ENCODE measurements around the gene ZNF443. TPM values are rescaled to one million over a fixed set of nuclear protein-coding genes. Genes with fewer than 3 reads are reported as not detected.
"Not testable (repeated sequence)": the region's sequence is repeated elsewhere in the genome, so short reads cannot be mapped to it uniquely, and the experiment has no call there.

ZNF443 gene
- polyA plus RNA-seq, 1 of the 3 experiments (the other 2 are of a cell fraction) = 0.92 TPM

DNA sequence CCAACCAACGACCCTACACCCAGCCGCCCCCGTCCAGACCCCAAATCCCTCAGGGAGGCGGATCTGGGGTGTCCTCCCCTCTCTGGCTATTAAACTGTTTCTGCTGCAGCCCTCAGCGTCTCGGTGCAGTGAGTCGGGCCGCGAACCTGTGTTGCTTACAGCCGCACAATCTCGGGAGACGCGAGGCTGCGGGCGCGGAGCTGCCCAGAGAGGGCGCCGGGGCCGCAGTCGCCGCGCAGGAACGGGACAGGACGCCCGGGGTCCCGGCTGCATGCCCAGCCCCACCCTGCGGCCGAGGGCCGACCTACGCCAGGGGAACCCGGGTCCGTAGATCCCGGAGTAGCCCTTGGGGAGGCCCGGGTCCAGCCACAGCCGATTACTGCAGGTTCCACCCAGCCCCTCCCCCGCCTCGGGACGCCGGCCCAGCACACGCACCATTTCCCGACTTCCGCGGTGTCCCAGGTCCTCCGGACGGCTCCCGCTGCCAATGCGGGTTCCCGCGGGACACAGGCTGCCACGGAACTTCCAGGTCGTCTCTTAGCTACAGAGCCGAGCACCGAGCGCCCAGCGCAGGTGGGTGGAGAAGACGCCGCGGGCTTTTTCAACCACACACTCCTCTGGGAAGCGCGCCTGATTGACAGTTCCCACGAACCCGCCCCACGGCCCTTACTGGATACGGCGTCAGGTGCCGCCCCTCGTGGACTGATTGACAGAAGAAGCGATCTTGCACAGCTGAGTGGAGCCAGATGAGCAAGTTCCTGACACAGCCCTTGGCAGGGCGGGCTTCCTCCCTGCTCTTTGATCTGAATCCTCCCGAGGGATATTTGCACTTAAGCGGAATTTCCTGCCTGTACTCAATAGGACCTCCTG lies 40.0 kb downstream of the ZNF443 start, which contains the start of gene ZNF799 (continued):
- TF ChIP-seq, protein P1, sequence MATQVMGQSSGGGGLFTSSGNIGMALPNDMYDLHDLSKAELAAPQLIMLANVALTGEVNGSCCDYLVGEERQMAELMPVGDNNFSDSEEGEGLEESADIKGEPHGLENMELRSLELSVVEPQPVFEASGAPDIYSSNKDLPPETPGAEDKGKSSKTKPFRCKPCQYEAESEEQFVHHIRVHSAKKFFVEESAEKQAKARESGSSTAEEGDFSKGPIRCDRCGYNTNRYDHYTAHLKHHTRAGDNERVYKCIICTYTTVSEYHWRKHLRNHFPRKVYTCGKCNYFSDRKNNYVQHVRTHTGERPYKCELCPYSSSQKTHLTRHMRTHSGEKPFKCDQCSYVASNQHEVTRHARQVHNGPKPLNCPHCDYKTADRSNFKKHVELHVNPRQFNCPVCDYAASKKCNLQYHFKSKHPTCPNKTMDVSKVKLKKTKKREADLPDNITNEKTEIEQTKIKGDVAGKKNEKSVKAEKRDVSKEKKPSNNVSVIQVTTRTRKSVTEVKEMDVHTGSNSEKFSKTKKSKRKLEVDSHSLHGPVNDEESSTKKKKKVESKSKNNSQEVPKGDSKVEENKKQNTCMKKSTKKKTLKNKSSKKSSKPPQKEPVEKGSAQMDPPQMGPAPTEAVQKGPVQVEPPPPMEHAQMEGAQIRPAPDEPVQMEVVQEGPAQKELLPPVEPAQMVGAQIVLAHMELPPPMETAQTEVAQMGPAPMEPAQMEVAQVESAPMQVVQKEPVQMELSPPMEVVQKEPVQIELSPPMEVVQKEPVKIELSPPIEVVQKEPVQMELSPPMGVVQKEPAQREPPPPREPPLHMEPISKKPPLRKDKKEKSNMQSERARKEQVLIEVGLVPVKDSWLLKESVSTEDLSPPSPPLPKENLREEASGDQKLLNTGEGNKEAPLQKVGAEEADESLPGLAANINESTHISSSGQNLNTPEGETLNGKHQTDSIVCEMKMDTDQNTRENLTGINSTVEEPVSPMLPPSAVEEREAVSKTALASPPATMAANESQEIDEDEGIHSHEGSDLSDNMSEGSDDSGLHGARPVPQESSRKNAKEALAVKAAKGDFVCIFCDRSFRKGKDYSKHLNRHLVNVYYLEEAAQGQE (IDR thresholded peaks at IDR 0.05; ENCODE audit: low read depth, low read length) = no peak
- TF ChIP-seq EP300 (IDR thresholded peaks at IDR 0.05; ENCODE audit: borderline replicate concordance in 1 of 2, low read depth in 1 of 2, low read length in 1 of 2) = no peak
- TF ChIP-seq TEAD4 (IDR thresholded peaks at IDR 0.05; ENCODE audit: borderline replicate concordance, insufficient read depth) = no peak
- no peak for TF ChIP-seq FOXJ3 (CRISPR knock-in tag; IDR thresholded peaks at IDR 0.05)
- peak; percentile 58 for TF ChIP-seq GABPA (IDR thresholded peaks at IDR 0.05; ENCODE audit: low read depth)
- TF ChIP-seq, protein P2, sequence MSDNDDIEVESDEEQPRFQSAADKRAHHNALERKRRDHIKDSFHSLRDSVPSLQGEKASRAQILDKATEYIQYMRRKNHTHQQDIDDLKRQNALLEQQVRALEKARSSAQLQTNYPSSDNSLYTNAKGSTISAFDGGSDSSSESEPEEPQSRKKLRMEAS (IDR thresholded peaks at IDR 0.05; ENCODE audit: low read depth) = peak; percentile 64; the same call in 1 of the 2 replicates
- TF ChIP-seq SIN3A (IDR thresholded peaks at IDR 0.05; ENCODE audit: borderline replicate concordance, low read depth, low read length) = 0 out of 2 replicates have a peak, but pooled peaks have one; percentile 56
- TF ChIP-seq, protein P3, sequence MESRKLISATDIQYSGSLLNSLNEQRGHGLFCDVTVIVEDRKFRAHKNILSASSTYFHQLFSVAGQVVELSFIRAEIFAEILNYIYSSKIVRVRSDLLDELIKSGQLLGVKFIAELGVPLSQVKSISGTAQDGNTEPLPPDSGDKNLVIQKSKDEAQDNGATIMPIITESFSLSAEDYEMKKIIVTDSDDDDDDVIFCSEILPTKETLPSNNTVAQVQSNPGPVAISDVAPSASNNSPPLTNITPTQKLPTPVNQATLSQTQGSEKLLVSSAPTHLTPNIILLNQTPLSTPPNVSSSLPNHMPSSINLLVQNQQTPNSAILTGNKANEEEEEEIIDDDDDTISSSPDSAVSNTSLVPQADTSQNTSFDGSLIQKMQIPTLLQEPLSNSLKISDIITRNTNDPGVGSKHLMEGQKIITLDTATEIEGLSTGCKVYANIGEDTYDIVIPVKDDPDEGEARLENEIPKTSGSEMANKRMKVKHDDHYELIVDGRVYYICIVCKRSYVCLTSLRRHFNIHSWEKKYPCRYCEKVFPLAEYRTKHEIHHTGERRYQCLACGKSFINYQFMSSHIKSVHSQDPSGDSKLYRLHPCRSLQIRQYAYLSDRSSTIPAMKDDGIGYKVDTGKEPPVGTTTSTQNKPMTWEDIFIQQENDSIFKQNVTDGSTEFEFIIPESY (IDR thresholded peaks at IDR 0.05; ENCODE audit: borderline replicate concordance, low read depth) = no peak
- TF ChIP-seq YY1 (IDR thresholded peaks at IDR 0.05; ENCODE audit: low read depth) = no peak

DNA sequence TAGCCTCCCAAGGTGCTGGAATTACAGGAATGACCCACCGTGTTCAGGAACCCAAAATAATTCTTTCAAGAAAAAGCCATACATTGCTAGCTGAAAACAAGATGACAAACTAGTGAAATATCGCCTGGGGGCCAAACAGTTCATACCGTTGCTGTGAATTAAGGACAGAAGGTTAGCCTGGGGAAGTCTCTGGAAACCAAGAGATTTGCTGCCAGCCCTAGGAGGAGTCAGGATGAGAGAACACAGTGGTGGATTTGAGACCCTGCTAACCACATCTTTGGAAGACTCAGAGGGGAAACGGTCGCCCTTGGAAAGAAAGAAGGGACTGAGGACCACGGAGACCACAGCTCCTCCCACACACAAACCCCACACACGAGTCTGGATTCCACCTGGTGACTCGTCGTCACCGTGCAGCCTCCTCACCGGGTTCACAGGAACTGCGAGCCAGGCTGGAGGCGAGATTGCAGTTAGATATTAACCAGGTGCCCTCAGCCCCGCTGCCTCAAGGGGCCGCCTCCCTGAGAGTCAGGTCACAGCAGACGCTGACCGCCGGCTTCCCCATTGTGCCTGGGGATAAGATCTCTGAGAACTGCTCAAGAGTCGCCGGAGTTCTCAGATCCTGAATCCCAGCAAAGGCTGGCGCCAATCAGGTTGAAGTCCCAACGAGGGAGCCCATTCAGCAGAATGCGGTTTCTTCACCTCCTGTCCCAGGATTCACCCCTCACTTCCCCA lies 40.8 kb downstream of the ZNF443 start:
- H4K20me1 ChIP-seq (ENCODE audit: insufficient read depth); H3K79me2 ChIP-seq (ENCODE audit: insufficient read depth); H3F3A ChIP-seq (replicated peaks; ENCODE audit: insufficient read depth); DNase-seq; H3K9me2 ChIP-seq; H3K4me1 ChIP-seq (ENCODE audit: control insufficient read depth in 1 of 2, insufficient read depth in 2 of 2, low read depth in 1 of 2, low read length in 1 of 2); H3K36me3 ChIP-seq (replicated peaks in 1 of 2; ENCODE audit: control insufficient read depth in 1 of 2, insufficient read depth in 2 of 2, low read length in 1 of 2); H3K9me3 ChIP-seq; CTCF ChIA-PET; H3K27me3 ChIP-seq (ENCODE audit: insufficient read depth); POLR2A ChIA-PET: not testable (repeated sequence)
- Histone ChIP-seq H3K27ac (ENCODE audit: low read depth in 2 of 2, low read length in 1 of 2) (peak overlapping the region; percentile 60 to 64), H3K4me2 (peak overlapping the region; percentile 92), H3K4me3 (ENCODE audit: low read depth in 2 of 2, low read length in 1 of 2) (peak overlapping the region; percentile 65 to 92), H3K9ac (peak overlapping the region; percentile 72), H2AFZ (ENCODE audit: low read depth) (peak overlapping the region; percentile 87)
- 11% methylated on average over 23 of the region's 23 CpGs for WGBS (ENCODE audit: low lambda C conversion rate)

DNA sequence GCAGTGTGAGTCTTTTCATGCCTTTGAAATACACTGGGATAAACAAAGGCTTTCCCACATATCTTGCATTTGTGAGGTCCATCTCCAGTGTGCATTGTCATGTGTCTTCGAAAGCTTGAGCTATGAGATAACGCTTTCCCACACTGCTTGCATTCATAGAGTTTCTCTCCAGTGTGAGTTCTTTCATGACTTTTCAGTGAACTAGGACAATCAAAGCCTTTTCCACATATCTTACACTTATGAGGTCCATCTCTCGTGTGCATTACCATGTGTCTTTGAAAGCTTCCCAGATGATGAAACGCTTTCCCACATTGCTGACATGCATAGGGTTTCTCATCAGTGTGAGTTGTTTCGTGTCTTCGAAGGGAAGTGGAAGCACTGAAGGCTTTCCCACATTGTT lies 49.7 kb downstream of the ZNF443 start:
- H3K36me3 ChIP-seq (replicated peaks in 1 of 2; ENCODE audit: control insufficient read depth in 1 of 2, insufficient read depth in 2 of 2, low read length in 1 of 2) = peaks cover 13 to 18% of the 10 kb centered on the region in 2 experiments
- H3K9me3 ChIP-seq; H3K27ac ChIP-seq (ENCODE audit: low read depth in 2 of 2, low read length in 1 of 2); CTCF ChIA-PET; DNase-seq; H3K4me1 ChIP-seq (ENCODE audit: control insufficient read depth in 1 of 2, insufficient read depth in 2 of 2, low read depth in 1 of 2, low read length in 1 of 2); POLR2A ChIA-PET; H3F3A ChIP-seq (replicated peaks; ENCODE audit: insufficient read depth); H3K27me3 ChIP-seq (ENCODE audit: insufficient read depth); H3K4me3 ChIP-seq (ENCODE audit: low read depth in 2 of 2, low read length in 1 of 2); H3K9ac ChIP-seq; H3K9me2 ChIP-seq; H3K4me2 ChIP-seq; H4K20me1 ChIP-seq (ENCODE audit: insufficient read depth); H2AFZ ChIP-seq (ENCODE audit: low read depth); H3K79me2 ChIP-seq (ENCODE audit: insufficient read depth): not testable (repeated sequence)
- WGBS (ENCODE audit: low lambda C conversion rate) = 91% methylated on average over 6 of the region's 6 CpGs

DNA sequence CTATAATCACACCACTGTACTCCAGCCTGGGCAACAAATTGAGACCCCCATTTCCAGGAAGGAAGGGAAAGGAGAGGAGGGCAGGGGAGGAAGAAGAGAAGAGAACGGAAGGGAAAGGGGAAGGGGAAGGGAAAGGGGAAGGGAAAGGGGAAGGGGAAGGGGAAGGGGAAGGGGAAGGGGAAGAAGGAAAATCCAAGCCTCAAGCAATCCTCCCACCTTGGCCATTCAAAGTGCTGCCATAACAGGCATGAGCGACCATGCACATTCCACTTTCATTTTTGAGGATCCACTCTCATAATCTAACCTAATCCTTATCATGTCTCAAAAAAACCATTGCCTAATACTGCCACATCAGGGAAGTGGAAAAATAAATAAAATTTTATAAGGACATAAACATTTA lies 54.5 kb downstream of the ZNF443 start:
- H3K9ac ChIP-seq; DNase-seq; H3K9me3 ChIP-seq; H4K20me1 ChIP-seq (ENCODE audit: insufficient read depth); POLR2A ChIA-PET; H3F3A ChIP-seq (replicated peaks; ENCODE audit: insufficient read depth); H3K27me3 ChIP-seq (ENCODE audit: insufficient read depth); H3K4me1 ChIP-seq (ENCODE audit: control insufficient read depth in 1 of 2, insufficient read depth in 2 of 2, low read depth in 1 of 2, low read length in 1 of 2); H3K79me2 ChIP-seq (ENCODE audit: insufficient read depth); H3K4me3 ChIP-seq (ENCODE audit: low read depth in 2 of 2, low read length in 1 of 2); H2AFZ ChIP-seq (ENCODE audit: low read depth); H3K27ac ChIP-seq (ENCODE audit: low read depth in 2 of 2, low read length in 1 of 2); H3K9me2 ChIP-seq; H3K4me2 ChIP-seq; CTCF ChIA-PET: not testable (repeated sequence)
- 77% methylated on average over 2 of the region's 2 CpGs for WGBS (ENCODE audit: low lambda C conversion rate)
- peaks cover 8 to 17% of the 10 kb centered on the region in 2 experiments for H3K36me3 ChIP-seq (replicated peaks in 1 of 2; ENCODE audit: control insufficient read depth in 1 of 2, insufficient read depth in 2 of 2, low read length in 1 of 2)

All from SK-N-SH (cell line).